CD14-positive monocyte (primary cell): ENCODE measurements around the gene LIPN. TPM values are rescaled to one million over a fixed set of nuclear protein-coding genes. Genes with fewer than 3 reads are reported as not detected.

Source experiments
- DNase-seq, 3 donors: peaks; one replicate each; pipeline ENCODE4 v3.0.0-alpha.2; 2011 to 2022
- H2AFZ ChIP-seq: 2 replicates; pipeline ENCODE4 v1.6.0; 2012; ENCODE audit warnings: mild to moderate bottlenecking, low read depth, low read length, inconsistent platforms; ENCODE audit not compliant: insufficient read depth, poor library complexity, severe bottlenecking
- H3K27ac ChIP-seq, 2 donors: 1 replicate in 1 of 2; 2 replicates in 1 of 2; pipeline ENCODE4 v1.5.1; 2012 to 2013; ENCODE audit warnings: low read length in 2 of 2, control low read depth in 1 of 2, inconsistent platforms in 1 of 2, low read depth in 1 of 2, mild to moderate bottlenecking in 1 of 2
- H3K27me3 ChIP-seq, 2 donors: one replicate each; pipeline versions ENCODE4 v1.6.0 to v1.6.1; 2011 to 2013; ENCODE audit warnings: low read length in 2 of 2; ENCODE audit not compliant: control insufficient read depth in 2 of 2, insufficient read depth in 2 of 2
- H3K36me3 ChIP-seq, 2 donors: replicated peaks in 1 of 2; 1 replicate in 1 of 2; 2 replicates in 1 of 2; pipeline versions ENCODE4 v1.5.1 to v1.6.1; 2012 to 2013; ENCODE audit warnings: low read length in 2 of 2, control low read depth in 1 of 2, inconsistent platforms in 1 of 2, mild to moderate bottlenecking in 1 of 2; ENCODE audit not compliant: insufficient read depth in 2 of 2, control insufficient read depth in 1 of 2
- H3K4me1 ChIP-seq, 2 donors: 1 replicate in 1 of 2; 2 replicates in 1 of 2; pipeline versions ENCODE4 v1.5.1 to v1.6.1; 2012 to 2013; ENCODE audit warnings: low read length in 2 of 2, control low read depth in 1 of 2, inconsistent platforms in 1 of 2, mild to moderate bottlenecking in 1 of 2, moderate library complexity in 1 of 2; ENCODE audit not compliant: insufficient read depth in 2 of 2, control insufficient read depth in 1 of 2
- H3K4me2 ChIP-seq: replicated peaks from 2 replicates; pipeline ENCODE3; 2012; ENCODE audit warnings: low read length, moderate library complexity, mild to moderate bottlenecking; ENCODE audit not compliant: poor library complexity, severe bottlenecking; ENCODE audit errors: extremely low read depth
- H3K4me3 ChIP-seq, 3 experiments: fragments of 200-600 bp in 1 of 3; sonication (generic) in 1 of 3; replicated peaks in 1 of 3; 1 replicate in 2 of 3; 2 replicates in 1 of 3; pipeline ENCODE4 v1.5.1; 2011 to 2013; ENCODE audit warnings: low read length in 3 of 3, mild to moderate bottlenecking in 3 of 3, control low read depth in 2 of 3, low read depth in 2 of 3, inconsistent platforms in 1 of 3, moderate library complexity in 1 of 3
- H3K79me2 ChIP-seq: 2 replicates; pipeline ENCODE4 v1.6.0; 2012; ENCODE audit warnings: mild to moderate bottlenecking, control low read depth, inconsistent platforms, low read length, moderate library complexity; ENCODE audit not compliant: insufficient read depth
- H3K9ac ChIP-seq: 2 replicates; pipeline ENCODE4 v1.6.0; 2017; ENCODE audit warnings: low read length, mild to moderate bottlenecking; ENCODE audit not compliant: insufficient read depth, poor library complexity, severe bottlenecking
- H3K9me3 ChIP-seq, 2 donors: replicated peaks in 1 of 2; 1 replicate in 1 of 2; 2 replicates in 1 of 2; pipeline versions ENCODE4 v1.5.1 to v1.6.1; 2012 to 2013; ENCODE audit warnings: low read length in 2 of 2, control low read depth in 1 of 2; ENCODE audit not compliant: control insufficient read depth in 1 of 2, insufficient read depth in 1 of 2
- H4K20me1 ChIP-seq: 2 replicates; pipeline ENCODE4 v1.6.0; 2012; ENCODE audit warnings: mild to moderate bottlenecking, low read length, control low read depth, moderate library complexity; ENCODE audit not compliant: insufficient read depth
- H3K27ac Mint-ChIP-seq, 7 donors: one replicate each; pipeline ENCODE4 v1.8.0; 2020; ENCODE audit warnings: mild to moderate bottlenecking in 7 of 7, mixed read lengths in 7 of 7, moderate library complexity in 6 of 7, inconsistent platforms in 2 of 7
- H3K27me3 Mint-ChIP-seq, 3 donors: one replicate each; pipeline ENCODE4 v1.8.0; 2021 to 2022; ENCODE audit warnings: low read depth in 3 of 3, mild to moderate bottlenecking in 3 of 3, mixed read lengths in 3 of 3, moderate library complexity in 3 of 3, inconsistent platforms in 1 of 3
- H3K36me3 Mint-ChIP-seq, 2 donors: one replicate each; pipeline ENCODE4 v1.8.0; 2020; ENCODE audit warnings: mixed read lengths in 2 of 2, inconsistent platforms in 1 of 2, mild to moderate bottlenecking in 1 of 2
- H3K4me1 Mint-ChIP-seq: one replicate; pipeline ENCODE4 v1.8.0; 2020; ENCODE audit warnings: mild to moderate bottlenecking, mixed read lengths
- H3K4me3 Mint-ChIP-seq, 2 donors: one replicate each; pipeline ENCODE4 v1.8.0; 2020; ENCODE audit warnings: mild to moderate bottlenecking in 2 of 2, mixed read lengths in 2 of 2, moderate library complexity in 1 of 2
- H3K9me3 Mint-ChIP-seq, 7 donors: one replicate each; pipeline ENCODE4 v1.8.0; 2020 to 2022; ENCODE audit warnings: mixed read lengths in 7 of 7, mild to moderate bottlenecking in 6 of 7, moderate library complexity in 6 of 7, inconsistent platforms in 2 of 7
- CTCF ChIP-seq: fragments of 200-600 bp; IDR thresholded peaks from one replicate; pipeline ENCODE4 v1.8.0; 2022; ENCODE audit warnings: antibody characterized with exemption, mild to moderate bottlenecking
- WGBS: methylation state at CpG from one replicate; pipeline ENCODE4 v1.1.5; 2013; ENCODE audit warnings: missing lambda C conversion rate; ENCODE audit not compliant: insufficient coverage; 5-methylcytosine and 5-hydroxymethylcytosine counted together
- intact Hi-C, 2 donors: fragments of 100-400 bp; cut with micrococcal nuclease; formaldehyde crosslinking; loops; one replicate each; pipeline versions ENCODE4 v1.15.0 to v1.15.1; 2023
- polyA plus RNA-seq, 3 donors: library from polyadenylated mRNA; depleted of rRNA in 1 of 3; unstranded in 2 of 3; stranded (reverse) in 1 of 3; fragments of 300-500 nt in 2 of 3; fragments of >200 nt in 1 of 3; fragmentation: Illumina TruSeq in 2 of 3; gene quantifications; 1 replicate in 2 of 3; 2 replicates in 1 of 3; pipeline ENCODE4 v1.2.3, GENCODE V29; 2012 to 2021

The LIPN gene
- polyA plus RNA-seq, 3 donors = 8.9 to 12.9 (median 10.1) TPM

- H3K27ac Mint-ChIP-seq = peak overlapping the region in 1 of 7 donors; percentile 6
- Histone ChIP-seq H3K27ac (no peak overlapping the region), H3K4me3 (no peak overlapping the region), H3K9ac (no peak overlapping the region), H3K79me2 (no peaks in the 10 kb centered on the region), H3K4me2 (no peak overlapping the region), H3K4me1 (peaks cover 4% of the 10 kb centered on the region in 2 donors), H3K36me3 (no peaks in the 10 kb centered on the region), H3K27me3 (peaks cover 0 to 8% of the 10 kb centered on the region in 2 donors), H2AFZ (no peak overlapping the region), H4K20me1 (no peaks in the 10 kb centered on the region), H3K9me3 (no peaks in the 10 kb centered on the region)
- no peak for DNase-seq
- H3K27me3 Mint-ChIP-seq = peaks cover 2 to 6% (median 2%) of the 10 kb centered on the region in 3 donors
- H3K9me3 Mint-ChIP-seq = no peaks in the 10 kb centered on the region
- H3K36me3 Mint-ChIP-seq = peaks cover 0 to 2% of the 10 kb centered on the region in 2 donors
- H3K4me1 Mint-ChIP-seq = peaks cover 9% of the 10 kb centered on the region
- intact Hi-C loops = no loop called here
- WGBS = 98% methylated on average over 5 of the region's 10 CpGs
- H3K4me3 Mint-ChIP-seq = peak overlapping the region in 1 of 2 donors; percentile 2
- no peak for TF ChIP-seq CTCF
Measured at GRCh38 chr10:88786032-88786770, 26.4 kb downstream of the LIPN start.

GRCh38 chr10:88787463-88787862 is 27.6 kb downstream of the LIPN start:
- H3K4me3 Mint-ChIP-seq = no peak overlapping the region
- WGBS = 97% methylated on average over 5 of the region's 5 CpGs

More at GRCh38 chr10:88787463-88787862, 27.6 kb downstream of the LIPN start:
- peaks cover 2 to 6% (median 2%) of the 10 kb centered on the region in 3 donors for H3K27me3 Mint-ChIP-seq
- intact Hi-C loops = no loop called here
- no peak overlapping the region for H3K27ac Mint-ChIP-seq
- no peaks in the 10 kb centered on the region for H3K9me3 Mint-ChIP-seq
- Histone ChIP-seq H4K20me1 (no peaks in the 10 kb centered on the region), H3K27me3 (peaks cover 0 to 8% of the 10 kb centered on the region in 2 donors), H3K36me3 (no peaks in the 10 kb centered on the region), H2AFZ (no peak overlapping the region), H3K4me2 (no peak overlapping the region), H3K9ac (no peak overlapping the region), H3K4me3 (no peak overlapping the region), H3K9me3 (no peaks in the 10 kb centered on the region), H3K27ac (no peak overlapping the region), H3K79me2 (no peaks in the 10 kb centered on the region), H3K4me1 (peaks cover 17% of the 10 kb centered on the region in 2 donors)
- TF ChIP-seq CTCF = no peak
- peaks cover 0 to 2% of the 10 kb centered on the region in 2 donors for H3K36me3 Mint-ChIP-seq
- no peak for DNase-seq
- H3K4me1 Mint-ChIP-seq = peaks cover 18% of the 10 kb centered on the region
